Measurements from ENCODE around the gene FKBP15. TPM values are rescaled to one million over a fixed set of nuclear protein-coding genes. Genes with fewer than 3 reads are reported as not detected.

The FKBP15 gene
- total and polyA plus RNA-seq, 3 donors from 2014 or later, result 14.7 to 23.5 (median 23.1) TPM

DNA sequence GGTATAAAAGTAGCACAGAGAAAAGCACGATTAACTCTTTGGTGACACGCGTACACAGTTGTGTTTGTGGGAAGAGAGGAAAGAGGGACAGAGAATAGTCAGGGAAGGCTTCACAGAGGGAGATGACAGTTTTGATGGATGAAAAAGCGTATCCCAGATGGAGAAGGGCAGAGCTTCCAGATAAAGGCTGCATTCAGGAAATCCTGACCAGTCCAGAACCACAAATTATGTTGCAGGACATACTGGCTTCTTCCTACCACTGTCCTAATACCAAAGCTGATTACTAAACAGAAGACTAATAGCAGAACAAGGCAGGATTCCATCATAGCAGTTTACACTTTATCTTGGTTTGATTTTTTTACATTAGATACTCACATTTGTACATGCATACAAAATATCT lies 35.8 kb downstream of the FKBP15 start:
- DNase-seq, result no peak
- intact Hi-C loops (cut with DNase I; ENCODE audit: low total_unique reads), result no loop called here
- H3K4me1 ChIP-seq, result no peaks in the 10 kb centered on the region
- no peaks in the 10 kb centered on the region for H3K27me3 ChIP-seq
- no peaks in the 10 kb centered on the region for H3K36me3 ChIP-seq (ENCODE audit: low read depth, missing control alignments)
- no peaks in the 10 kb centered on the region for H3K9me3 ChIP-seq
- no peak overlapping the region for H3K4me3 ChIP-seq
- TF ChIP-seq CTCF (IDR thresholded peaks at IDR 0.05) (no peak), POLR2A (IDR thresholded peaks at IDR 0.05) (no peak)
- no peak overlapping the region for H3K27ac ChIP-seq
- 88 to 92% methylated on average over 4 of the region's 4 CpGs for WGBS, 2 donors

GRCh38 chr9:113184539-113184938 lies 36.5 kb downstream of the FKBP15 start:
- H3K27me3 ChIP-seq, result no peaks in the 10 kb centered on the region
- intact Hi-C loops (cut with DNase I; ENCODE audit: low total_unique reads), result no loop called here
- no peak overlapping the region for H3K4me3 ChIP-seq
- TF ChIP-seq POLR2A (IDR thresholded peaks at IDR 0.05) (no peak), CTCF (IDR thresholded peaks at IDR 0.05) (no peak)
- no peak for DNase-seq
- WGBS, 2 donors, result 95 to 97% methylated on average over 2 of the region's 2 CpGs
- H3K27ac ChIP-seq, result no peak overlapping the region
- H3K9me3 ChIP-seq, result no peaks in the 10 kb centered on the region
- no peaks in the 10 kb centered on the region for H3K36me3 ChIP-seq (ENCODE audit: low read depth, missing control alignments)
- no peaks in the 10 kb centered on the region for H3K4me1 ChIP-seq

- intact Hi-C loops (cut with DNase I; ENCODE audit: low total_unique reads), result no loop called here
- no peak for TF ChIP-seq POLR2A (IDR thresholded peaks at IDR 0.05)
- H3K27ac ChIP-seq, result no peak overlapping the region
- no peaks in the 10 kb centered on the region for H3K9me3 ChIP-seq
- 90 to 93% methylated on average over 2 of the region's 2 CpGs for WGBS, 2 donors
- no peak for DNase-seq
- no peaks in the 10 kb centered on the region for H3K4me1 ChIP-seq
- no peak overlapping the region for H3K4me3 ChIP-seq
- H3K36me3 ChIP-seq (ENCODE audit: low read depth, missing control alignments), result no peaks in the 10 kb centered on the region
- H3K27me3 ChIP-seq, result no peaks in the 10 kb centered on the region
Observed at GRCh38 chr9:113183956-113184488, 37.1 kb downstream of the FKBP15 start.

- Histone ChIP-seq H3K9me3 (no peaks in the 10 kb centered on the region), H3K36me3 (ENCODE audit: low read depth, missing control alignments) (no peaks in the 10 kb centered on the region), H3K4me1 (no peaks in the 10 kb centered on the region), H3K4me3 (no peak overlapping the region), H3K27ac (no peak overlapping the region), H3K27me3 (no peaks in the 10 kb centered on the region)
- DNase-seq, result no peak
- TF ChIP-seq CTCF (IDR thresholded peaks at IDR 0.05) (no peak), POLR2A (IDR thresholded peaks at IDR 0.05) (no peak)
- intact Hi-C loops (cut with DNase I; ENCODE audit: low total_unique reads), result no loop called here
Observed at GRCh38 chr9:113181165-113181564, 39.9 kb downstream of the FKBP15 start.

DNA sequence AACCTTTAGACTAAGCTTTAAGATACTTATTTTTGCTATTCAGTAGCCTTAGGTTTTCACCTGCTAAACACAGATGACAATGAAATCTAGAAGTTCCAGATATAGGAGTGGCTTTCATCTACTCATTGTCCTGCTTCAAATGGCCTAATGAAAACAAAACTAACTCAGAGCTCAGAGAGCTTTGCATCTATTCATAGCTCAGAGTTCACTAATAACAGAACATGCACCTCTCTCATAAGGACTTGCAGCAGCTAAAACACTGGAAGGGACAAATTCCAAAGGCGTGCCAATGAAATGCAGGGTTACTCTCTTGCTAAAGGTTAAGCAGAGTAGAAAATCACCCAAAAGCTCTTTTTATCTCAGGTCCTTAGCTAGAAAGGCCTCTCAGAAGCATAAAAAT lies 41.2 kb downstream of the FKBP15 start:
- DNase-seq, result no peak

More for the DNA sequence above, 41.2 kb downstream of the FKBP15 start:
- H3K9me3 ChIP-seq, result no peaks in the 10 kb centered on the region
- no peak overlapping the region for H3K4me3 ChIP-seq
- intact Hi-C loops (cut with DNase I; ENCODE audit: low total_unique reads), result no loop called here
- H3K27me3 ChIP-seq, result no peaks in the 10 kb centered on the region
- no peaks in the 10 kb centered on the region for H3K36me3 ChIP-seq (ENCODE audit: low read depth, missing control alignments)
- H3K27ac ChIP-seq, result no peak overlapping the region
- H3K4me1 ChIP-seq, result no peaks in the 10 kb centered on the region
- 30 to 86% methylated on average over 1 of the region's 1 CpG for WGBS, 2 donors
- TF ChIP-seq POLR2A (IDR thresholded peaks at IDR 0.05), result no peak
- TF ChIP-seq CTCF (IDR thresholded peaks at IDR 0.05), result no peak
